ENCODE data around the gene SIRT1.
"Not testable (repeated sequence)": the region's sequence is repeated elsewhere in the genome, so short reads cannot be mapped to it uniquely, and the experiment has no call there.

The SIRT1 gene

DNA sequence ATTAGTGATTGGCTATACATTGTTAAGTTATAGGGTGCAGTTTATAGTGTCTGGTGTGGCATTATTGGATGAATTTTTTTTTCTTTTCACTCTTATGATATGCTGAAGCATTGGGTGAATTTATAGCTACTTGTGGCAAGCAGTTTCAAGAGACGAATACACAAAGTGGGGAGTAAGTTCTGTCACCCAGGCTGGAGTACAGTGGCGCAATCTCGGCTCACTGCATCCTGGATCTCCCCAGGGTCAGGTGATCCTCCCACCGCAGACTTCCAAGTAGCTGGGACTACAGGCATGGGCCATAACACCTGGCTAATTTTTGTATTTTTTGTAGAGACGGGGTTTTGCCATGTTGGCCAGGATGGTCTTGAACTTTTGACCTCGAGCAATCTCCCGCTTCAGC is 6.3 kb upstream of the SIRT1 start:
- DNase-seq = no peak

DNA sequence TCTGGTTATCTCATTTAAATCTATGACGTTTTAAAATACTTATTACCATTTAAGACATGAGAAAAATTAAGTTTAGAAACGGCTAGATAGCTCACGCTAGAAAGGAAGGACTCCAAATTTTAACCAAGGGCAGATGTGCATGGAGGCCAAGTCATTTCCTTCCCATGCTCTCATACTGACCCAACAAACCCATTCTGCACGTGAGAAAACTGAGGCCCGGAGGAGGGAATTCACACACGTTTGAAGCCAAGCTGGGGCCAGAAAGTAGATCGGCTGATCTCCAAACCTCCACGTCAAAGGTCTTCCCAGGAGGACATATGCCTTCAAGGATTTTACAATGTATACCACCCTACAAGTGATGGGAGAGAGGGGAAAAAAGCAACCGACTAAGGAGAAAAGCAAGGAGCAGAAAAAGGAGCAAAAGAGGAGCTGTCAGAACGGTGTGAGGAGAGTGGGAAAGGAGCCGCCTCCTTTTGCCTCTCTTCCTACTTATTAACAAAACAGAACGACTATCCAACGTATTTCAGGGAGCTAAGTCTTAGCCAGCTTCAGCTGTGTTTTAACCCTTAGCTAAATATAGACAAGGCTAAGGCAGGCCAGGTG is 645 bp upstream of the SIRT1 start:
- no peak for DNase-seq

DNA sequence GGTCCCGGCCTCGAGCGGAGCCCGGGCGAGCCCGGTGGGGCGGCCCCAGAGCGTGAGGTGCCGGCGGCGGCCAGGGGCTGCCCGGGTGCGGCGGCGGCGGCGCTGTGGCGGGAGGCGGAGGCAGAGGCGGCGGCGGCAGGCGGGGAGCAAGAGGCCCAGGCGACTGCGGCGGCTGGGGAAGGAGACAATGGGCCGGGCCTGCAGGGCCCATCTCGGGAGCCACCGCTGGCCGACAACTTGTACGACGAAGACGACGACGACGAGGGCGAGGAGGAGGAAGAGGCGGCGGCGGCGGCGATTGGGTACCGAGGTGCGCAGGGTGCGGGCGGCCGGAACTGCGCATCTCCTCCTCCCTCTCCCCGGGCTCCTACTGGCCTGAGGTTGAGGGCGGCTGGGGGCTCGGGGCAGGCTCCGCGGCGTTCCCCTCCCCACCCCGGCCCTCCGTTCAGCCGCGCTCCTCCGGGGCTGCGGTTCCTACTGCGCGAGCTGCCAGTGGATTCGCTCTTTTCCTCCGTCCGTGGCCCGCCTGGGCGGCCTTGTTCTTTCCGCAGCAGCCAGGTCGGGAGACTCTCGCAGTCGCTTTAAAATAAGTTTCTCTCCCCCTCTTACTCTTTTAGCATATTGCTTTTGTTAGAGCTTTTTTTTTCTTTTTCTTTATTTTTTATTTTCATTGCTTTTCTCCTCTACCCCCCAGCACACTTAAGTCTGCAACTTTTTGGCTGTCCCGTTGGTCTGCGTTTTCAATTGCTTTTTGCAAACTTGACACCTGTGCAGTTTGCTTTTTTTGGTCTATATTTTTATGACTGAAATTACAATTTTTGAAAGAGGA is 600 bp downstream of the SIRT1 start:
- DNase-seq = peak; percentile 53

DNA sequence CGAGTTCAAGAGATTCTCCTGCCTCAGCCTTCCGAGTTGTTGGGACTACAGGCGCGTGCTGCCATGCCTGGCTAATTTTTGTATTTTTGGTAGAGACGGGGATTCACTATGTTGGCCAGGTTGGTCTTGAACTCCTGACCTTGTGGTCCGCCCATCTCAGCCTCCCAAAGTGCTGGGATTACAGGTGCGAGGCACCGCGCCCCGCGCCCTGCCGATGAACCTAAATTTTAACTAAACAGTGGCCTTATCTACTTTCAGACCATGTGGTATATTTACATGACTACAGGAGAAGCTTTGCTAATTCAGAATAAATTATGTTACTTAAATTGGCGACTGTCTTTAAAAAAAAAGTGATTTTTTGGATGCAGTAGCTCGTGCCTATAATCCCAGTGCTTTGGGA is 9.2 kb downstream of the SIRT1 start:
- DNase-seq = no peak

DNA sequence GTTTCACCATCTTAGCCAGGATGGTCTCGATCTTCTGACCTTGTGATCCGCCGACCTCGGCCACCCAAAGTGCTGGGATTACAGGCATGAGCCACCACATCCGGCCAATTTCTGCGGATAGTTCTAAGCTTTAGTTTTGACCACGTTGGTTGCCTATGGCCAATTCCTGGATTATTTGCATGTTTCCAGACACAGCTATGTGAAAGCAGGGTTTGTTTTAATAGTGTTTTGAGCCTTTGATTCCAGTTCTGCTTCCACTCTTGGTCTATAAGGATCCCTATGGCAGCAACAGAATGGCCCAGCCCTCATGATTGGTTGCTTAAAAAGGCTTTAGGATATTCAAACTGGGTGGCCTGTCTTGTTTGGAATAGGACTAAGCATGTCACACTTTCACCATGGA is 19.1 kb downstream of the SIRT1 start:
- no peak for DNase-seq

DNA sequence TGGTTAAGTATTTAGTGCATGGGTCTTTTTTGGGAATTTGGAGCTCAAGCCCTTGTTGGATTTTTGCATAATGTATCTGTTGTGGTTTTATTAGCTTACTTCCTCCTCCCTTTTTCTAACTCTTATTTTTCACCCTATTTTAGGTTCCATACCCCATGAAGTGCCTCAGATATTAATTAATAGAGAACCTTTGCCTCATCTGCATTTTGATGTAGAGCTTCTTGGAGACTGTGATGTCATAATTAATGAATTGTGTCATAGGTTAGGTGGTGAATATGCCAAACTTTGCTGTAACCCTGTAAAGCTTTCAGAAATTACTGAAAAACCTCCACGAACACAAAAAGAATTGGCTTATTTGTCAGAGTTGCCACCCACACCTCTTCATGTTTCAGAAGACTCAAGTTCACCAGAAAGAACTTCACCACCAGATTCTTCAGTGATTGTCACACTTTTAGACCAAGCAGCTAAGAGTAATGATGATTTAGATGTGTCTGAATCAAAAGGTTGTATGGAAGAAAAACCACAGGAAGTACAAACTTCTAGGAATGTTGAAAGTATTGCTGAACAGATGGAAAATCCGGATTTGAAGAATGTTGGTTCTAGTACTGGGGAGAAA is 28.0 kb downstream of the SIRT1 start:
- DNase-seq = no peak

DNA sequence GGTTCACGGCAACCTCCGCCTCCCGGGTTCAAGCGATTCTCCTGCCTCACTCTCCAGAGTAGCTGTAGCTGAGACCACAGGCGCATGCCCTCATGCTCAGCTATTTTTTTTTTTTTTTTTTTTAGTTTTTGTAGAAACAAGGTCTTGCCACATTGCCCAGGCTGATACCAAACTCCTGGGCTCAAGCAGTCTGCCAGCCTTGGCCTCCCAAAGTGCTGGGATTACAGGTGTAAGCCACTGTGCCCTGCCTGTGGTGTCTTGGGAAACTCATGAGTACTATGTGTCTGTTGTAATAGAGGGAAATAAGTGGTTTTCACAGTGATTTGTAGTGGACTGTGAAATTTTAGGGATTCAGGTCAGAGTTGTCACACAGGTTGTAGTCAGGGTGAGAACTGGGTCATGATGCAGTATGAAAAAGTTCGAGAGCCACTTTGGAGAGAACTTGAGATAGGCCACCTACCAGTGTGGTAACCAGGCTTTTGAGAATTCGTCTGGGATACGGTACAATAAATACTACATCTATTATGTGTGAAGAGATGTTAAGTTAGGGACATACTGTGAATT is 30.4 kb downstream of the SIRT1 start:
- no peak for DNase-seq

DNA sequence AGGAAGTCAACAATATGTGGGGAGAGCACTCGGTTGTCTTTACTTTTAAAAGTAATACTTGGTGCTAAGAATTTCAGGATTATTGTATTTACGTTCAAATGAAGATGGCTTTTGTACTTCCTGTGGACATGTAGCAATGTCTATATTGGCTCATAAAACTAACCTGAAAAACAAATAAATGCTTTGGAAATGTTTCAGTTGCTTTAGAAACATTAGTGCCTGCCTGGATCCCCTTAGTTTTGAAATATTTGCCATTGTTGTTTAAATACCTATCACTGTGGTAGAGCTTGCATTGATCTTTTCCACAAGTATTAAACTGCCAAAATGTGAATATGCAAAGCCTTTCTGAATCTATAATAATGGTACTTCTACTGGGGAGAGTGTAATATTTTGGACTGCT is 32.7 kb downstream of the SIRT1 start:
- no peak for DNase-seq

DNA sequence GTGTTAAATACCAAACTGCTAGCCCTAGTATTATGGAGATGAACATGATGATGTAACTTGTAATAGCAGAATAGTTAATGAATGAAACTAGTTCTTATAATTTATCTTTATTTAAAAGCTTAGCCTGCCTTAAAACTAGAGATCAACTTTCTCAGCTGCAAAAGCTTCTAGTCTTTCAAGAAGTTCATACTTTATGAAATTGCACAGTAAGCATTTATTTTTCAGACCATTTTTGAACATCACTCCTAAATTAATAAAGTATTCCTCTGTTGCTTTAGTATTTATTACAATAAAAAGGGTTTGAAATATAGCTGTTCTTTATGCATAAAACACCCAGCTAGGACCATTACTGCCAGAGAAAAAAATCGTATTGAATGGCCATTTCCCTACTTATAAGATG is 33.2 kb downstream of the SIRT1 start:
- DNase-seq = no peak

DNA sequence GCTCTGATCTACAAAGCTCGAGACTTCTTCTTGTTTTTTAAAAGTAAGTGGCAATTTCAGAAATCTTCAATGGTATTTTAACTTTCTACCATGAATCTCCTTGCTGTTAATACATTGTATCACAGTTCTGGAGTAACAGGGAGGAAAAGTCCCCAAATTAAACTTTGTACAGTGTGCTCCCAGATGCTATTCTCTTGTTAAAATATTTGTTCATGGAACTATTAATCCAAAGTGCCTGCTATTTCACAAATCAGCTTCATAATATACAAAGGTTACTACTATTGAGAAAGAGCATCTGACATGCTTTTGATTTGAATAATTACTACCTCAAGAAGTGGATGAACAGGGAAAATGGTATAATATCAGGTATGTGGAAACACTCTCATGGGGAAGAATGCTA is 36.6 kb downstream of the SIRT1 start:
- no peak for DNase-seq

DNA sequence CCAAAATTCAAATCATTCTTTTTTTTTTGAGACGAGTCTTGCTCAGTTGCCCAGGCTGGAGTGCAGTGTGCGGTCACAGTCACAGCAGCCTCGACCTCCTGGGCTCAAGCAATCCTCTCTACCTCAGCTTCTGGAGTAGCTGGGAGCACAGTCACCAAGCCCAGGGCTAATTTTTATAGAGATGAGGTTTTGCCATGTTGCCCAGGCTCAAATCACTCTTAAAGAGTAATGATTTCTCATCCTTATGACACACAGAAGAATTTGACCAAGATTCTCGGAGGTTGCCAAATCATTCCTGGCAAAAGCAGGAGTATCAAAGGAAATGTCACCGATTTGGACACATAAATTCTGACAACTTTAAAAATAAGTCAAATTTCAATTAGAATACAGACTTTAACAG is 39.1 kb downstream of the SIRT1 start:
- no peak for DNase-seq

DNA sequence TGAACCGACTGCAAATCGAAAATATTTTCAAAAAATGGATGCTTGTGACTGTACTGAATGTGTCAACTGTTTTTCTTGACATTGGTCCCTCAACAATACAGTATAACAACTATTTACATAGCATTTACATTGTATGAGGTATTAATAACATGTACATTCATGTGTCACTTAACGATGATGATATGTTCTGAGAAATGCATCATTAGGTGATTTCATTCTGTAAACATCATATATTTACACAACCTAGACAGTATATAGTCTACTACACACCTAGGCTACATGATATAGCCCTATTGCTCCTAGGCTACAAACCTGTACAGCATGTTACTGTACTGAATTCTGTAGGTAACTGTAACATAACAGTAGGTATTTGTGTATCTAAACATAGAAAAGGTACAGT is 39.7 kb downstream of the SIRT1 start:
- DNase-seq = no peak

DNA sequence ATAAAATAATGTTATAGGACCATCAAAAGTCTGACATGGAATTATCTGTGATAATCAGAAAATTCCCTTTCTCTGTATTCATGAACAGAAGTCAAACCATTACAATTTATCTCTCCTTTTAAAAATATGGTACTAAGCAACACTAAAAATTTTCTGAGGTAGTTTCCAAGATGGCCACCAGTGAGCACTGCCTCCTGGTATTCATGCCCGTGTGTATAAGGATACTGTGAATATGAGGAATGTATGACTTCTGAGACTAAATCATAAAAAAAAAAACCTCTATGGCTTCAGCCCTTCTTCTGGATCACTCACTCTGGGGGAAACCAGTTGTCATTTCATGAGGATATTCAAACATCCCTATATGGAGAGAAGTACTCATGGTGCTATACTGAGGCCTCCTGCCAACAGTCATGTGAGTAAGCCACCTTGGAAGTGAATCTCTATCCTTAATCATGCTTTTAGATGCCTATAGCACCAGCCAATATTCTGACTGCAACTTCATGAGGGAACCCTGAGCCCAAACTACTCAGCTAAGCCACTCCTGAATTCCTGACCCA is 41.1 kb downstream of the SIRT1 start:
- DNase-seq = no peak

DNA sequence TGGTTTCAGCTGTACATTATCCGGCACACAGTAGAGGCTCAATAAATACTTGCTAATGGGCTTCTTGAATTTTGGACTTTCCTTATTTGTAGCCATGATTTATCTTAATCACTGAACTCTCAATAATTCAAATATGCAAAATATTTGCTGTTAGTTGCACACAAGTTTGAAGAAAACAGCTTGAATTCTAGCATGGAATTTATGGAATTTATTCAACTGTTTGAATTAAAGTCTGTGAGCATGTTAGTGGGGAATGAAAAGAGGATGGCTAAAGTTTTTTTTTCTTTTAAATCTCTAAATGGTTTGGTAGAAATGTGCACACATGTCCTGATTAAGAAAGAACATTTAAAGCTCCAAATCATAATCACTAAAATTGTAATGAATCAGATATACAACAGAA is 42.5 kb downstream of the SIRT1 start:
- no peak for DNase-seq

DNA sequence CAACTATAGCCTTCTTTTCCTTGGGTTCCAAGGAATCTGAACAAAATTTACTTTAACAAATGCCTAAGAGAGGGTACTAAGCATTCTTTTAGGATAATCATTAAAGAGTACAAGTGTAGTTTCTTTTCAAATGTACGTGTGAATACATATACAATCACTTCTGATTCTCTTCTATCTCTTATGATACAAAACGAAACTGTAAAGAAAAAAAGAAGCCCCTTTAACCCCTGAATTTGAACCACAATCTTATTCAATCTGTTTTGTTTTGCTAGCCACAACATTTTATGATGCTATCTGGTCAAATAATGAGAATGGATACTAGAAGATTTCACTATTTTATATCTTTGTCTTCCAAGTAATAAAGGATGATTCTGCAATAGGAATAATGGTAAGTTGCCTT is 48.7 kb downstream of the SIRT1 start:
- DNase-seq = no peak

DNA sequence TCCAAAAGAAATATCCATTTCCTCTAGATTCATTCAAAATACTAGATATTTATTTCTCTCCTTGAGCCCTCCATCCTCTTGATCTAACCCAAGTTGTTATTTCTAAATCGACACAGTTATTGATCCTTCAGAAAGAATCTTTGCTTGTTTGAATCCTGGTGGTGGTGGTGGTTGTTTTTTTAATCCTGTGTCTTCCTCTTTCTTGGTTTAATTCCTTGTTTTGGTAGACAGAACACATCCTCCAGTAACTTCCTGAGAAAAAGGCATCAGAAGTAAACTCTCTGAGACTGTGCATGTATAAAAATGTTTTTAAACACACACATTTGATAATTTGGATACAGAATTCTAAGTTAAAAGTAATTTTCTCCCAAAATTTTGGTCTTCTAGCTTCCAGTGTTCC is 49.9 kb downstream of the SIRT1 start:
- DNase-seq = peak; percentile 43

DNA sequence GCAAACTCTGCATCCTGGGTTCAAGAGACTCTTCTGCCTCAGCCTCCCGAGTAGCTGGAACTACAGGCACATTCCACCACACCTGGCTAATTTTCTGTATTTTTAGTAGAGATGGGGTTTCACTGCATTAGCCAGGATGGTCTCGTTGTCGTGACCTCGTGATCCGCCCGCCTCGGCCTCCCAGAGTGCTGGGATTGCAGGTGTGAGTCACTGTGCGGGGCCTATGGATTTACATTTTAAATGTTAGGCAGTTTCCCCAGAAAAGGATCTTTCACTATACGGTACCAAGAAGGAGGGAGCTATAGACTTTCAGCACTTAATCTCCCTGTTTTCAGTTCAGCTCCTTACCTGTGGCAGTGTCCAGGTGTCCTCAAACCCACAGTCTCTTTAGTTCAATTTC is 50.8 kb downstream of the SIRT1 start:
- DNase-seq = no peak

DNA sequence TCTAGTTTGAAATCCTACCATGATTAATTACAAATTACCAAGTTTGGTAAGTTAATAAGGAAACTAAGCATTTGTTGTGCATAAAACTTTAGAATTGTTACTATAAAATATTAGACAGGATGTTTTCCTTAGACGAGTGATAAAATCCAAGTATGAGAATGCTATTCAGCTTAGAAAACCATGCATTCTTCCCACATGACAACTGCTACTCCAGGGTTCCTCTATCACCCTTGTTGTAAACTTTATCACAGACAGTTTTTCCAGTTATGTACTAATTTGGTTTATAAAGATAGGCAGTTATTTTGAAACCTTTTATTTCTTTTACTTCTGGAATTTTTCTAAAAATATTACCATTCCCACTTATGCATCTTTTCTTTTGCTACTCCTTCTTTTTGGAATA is 52.0 kb downstream of the SIRT1 start:
- no peak for DNase-seq

DNA sequence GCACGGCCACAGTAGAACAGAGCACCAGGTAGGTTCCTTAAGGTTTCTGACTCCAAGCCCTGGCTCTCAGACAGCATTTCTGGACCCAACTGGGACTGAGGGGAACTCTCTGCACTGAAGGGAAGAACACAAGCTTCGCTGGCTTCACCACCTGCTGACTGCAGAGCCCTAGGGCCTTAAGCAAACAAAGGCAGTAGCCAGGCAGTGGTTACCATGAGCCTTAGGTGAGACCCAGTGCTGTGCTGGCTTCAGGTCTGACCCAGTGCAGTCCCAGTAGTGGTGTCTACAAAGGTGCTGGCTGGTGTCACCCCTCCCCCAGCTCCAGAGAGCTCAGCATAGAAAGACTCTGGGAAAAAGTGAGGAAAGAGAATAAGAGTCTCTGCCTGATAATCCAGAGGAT is 59.5 kb downstream of the SIRT1 start:
- DNase-seq = no peak

DNA sequence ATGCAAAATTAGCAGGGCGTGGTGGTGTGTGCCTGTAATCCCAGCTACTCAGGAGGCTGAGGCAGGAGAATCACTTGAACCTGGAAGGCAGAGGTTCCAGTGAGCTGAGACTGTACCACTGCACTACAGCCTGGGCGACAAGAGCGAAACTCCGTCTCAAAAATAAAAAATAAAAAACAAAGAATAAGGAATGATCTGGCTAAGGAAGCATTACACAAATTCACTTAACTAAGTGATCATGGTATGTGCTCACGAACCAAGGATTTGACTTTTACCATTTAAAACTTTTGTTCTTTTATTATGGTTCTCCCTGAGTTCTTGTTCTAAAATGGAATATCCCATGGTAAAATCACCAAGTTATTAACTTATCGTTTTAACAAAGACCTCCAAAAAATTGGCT is 71.2 kb downstream of the SIRT1 start:
- no peak for DNase-seq

DNA sequence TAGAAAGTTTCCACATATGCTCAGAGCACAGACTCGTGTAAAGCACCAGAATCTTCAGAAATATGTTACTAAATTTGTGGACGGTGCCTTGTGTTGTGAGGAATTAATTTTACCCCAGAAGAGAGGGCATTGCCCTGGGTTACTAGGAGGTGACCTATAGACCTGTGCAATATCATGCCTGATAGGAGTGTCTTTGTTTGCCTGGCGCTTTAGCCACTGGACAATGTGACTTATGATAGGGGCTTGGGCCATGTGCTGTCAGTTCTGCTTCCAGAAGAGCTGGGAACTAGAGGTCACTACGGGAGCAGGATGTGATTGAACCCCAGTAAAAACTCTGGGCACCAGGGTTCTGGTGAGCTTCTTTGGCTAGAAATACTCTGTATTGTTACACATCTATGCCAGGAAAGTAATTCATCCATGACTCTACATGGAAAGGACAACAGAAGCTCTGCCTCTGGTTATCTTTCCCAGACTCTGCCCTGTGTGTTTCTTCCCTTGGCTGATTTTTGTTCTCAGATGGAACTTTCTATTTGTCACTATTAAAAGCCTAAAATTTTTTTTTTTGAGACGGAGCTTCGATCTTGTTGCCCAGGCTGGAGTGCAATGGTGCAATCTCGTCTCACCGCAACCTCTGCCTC is 75.5 kb downstream of the SIRT1 start:
- DNase-seq = no peak

DNA sequence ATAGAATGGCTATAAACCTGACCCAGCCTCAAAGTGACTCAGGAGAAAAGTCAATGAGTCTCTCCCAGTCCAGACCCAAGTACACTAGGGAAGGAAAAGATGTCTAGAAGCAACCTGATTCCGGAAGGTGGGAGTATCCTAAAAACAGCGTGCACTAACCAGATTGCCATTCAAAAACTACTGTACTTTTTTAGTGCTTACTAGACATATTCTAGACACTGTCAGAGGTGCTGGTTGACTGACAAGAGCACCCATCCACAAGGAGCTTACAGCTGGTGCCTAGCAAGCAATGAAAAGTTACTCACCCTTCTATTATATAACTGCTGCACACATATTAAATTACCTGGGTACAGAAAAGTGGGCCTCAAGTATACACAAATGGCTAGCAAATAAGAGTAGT is 81.0 kb downstream of the SIRT1 start:
- no peak for DNase-seq

DNA sequence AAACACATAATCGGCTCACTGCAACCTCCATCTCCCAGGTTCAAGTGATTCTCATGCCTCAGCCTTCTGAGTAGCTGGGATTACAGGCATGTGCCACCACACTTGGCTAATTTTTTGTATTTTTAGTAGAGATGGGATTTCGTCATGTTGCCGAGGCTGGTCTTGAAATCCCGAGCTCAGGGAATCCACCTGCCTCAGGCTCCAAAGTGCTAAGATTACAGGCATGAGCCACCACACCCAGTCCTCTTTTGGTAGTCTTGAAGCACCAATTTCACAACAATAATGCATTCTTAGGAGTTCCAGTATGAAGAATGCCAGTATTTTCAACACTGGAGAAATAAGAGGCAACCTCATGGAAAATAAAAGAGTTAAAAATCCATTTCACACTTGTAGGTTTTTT is 81.6 kb downstream of the SIRT1 start:
- not testable (repeated sequence) for DNase-seq
